GM12865 (cell line): ENCODE measurements around the gene AADACL4.

ENCODE experiments used
- DNase-seq: peaks from one replicate; pipeline ENCODE4 v3.0.0; 2010; ENCODE audit warnings: low read depth
- H3K4me3 ChIP-seq: 2 replicates; pipeline ENCODE4 v1.5.1; 2011; ENCODE audit warnings: mild to moderate bottlenecking, low read depth, low read length, control low read depth
- CTCF ChIP-seq: IDR thresholded peaks from 2 replicates; pipeline ENCODE4 v1.5.1; 2011; ENCODE audit warnings: low read length, control low read depth, low read depth, inconsistent platforms; ENCODE audit not compliant: insufficient read depth; ENCODE audit errors: missing control alignments

Gene AADACL4

GRCh38 chr1:12627296-12627695 lies 16.6 kb upstream of the AADACL4 start:
- DNase-seq = no peak
- TF ChIP-seq CTCF = no peak
- H3K4me3 ChIP-seq = no peak overlapping the region

GRCh38 chr1:12629511-12629956 lies 14.4 kb upstream of the AADACL4 start:
- DNase-seq = no peak

GRCh38 chr1:12629985-12630760 lies 13.7 kb upstream of the AADACL4 start:
- no peak for TF ChIP-seq CTCF
- H3K4me3 ChIP-seq = no peak overlapping the region
- DNase-seq = no peak

More at GRCh38 chr1:12629511-12629956, 14.4 kb upstream of the AADACL4 start:
- no peak overlapping the region for H3K4me3 ChIP-seq
- TF ChIP-seq CTCF = no peak

- no peak for DNase-seq
- H3K4me3 ChIP-seq = no peak overlapping the region
- TF ChIP-seq CTCF = no peak
Measured at GRCh38 chr1:12630946-12631530, 12.8 kb upstream of the AADACL4 start.

- no peak for TF ChIP-seq CTCF
- no peak overlapping the region for H3K4me3 ChIP-seq
- no peak for DNase-seq
Measured at GRCh38 chr1:12631571-12631970, 12.3 kb upstream of the AADACL4 start.

GRCh38 chr1:12634156-12634555 lies 9.7 kb upstream of the AADACL4 start:
- no peak for TF ChIP-seq CTCF
- DNase-seq = no peak
- no peak overlapping the region for H3K4me3 ChIP-seq
